ENCODE data around the gene C16orf96. TPM values are rescaled to one million over a fixed set of nuclear protein-coding genes. Genes with fewer than 3 reads are reported as not detected.

Gene C16orf96
- total RNA-seq, 1 experiment from 2014 or later, result 1.4 TPM

DNA sequence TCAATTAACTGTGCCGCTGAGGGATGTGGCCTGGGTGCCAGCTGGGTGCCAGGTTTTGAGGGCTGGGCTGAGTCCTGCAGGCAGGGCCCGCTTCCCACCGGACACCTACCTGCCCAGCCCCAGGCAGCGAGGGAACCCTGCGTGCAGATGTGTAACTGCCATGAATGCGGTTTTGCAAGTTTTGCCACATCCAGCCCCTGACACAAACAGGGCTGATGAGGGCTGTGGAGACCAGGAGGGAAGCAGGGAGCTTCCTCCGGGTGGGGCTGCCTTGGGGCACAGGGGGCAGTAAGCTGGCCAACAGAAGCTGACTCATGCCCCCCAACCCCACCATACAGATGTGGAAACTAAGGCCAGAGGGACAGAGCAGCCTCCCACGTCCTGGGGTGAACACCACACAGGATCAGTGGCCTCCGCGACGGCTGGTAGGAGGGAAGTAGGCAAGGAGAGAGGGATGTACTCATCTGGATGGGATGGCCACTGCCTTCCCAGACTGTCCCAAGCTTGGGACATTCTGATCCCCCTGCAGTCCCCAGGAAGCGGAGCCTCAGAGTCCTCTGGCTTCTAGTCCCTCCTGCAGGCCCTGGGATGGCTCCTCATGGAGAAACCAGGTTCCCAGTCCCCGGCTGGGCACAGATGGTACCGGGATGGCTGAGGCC is 57.0 kb downstream of the C16orf96 start:
- H3K9me3 ChIP-seq (ENCODE audit: control insufficient read depth, low read depth, low read length), result no peaks in the 10 kb centered on the region
- DNase-seq, result peak; percentile 46
- peaks cover 20% of the 10 kb centered on the region; the same call in 1 of the 2 replicates for H3K79me2 ChIP-seq (ENCODE audit: insufficient read depth, low read length)
- H2BK12ac ChIP-seq (ENCODE audit: insufficient read length, low read depth, low read length), result no peak overlapping the region
- peak overlapping the region; percentile 75 for H3K9ac ChIP-seq (ENCODE audit: extremely low read depth, insufficient read length, low read length)
- Mint-ChIP-seq H3K27me3 (ENCODE audit: low read depth) (peaks cover 1% of the 10 kb centered on the region; the same call in 1 of the 2 replicates), H3K36me3 (ENCODE audit: insufficient read depth in 1 of 3, low read depth in 3 of 3) (peaks cover 0 to 9% (median 6%) of the 10 kb centered on the region in 3 experiments; a peak in 4 of 7 replicates), H3K9me3 (no peaks in the 10 kb centered on the region), H3K4me3 (peak overlapping the region; percentile 80 to 84), H3K27ac (peak overlapping the region; percentile 23 to 63 (median 52); a peak in 3 of 7 replicates), H3K4me1 (peaks cover 23 to 35% of the 10 kb centered on the region in 2 experiments)
- H3K14ac ChIP-seq (ENCODE audit: insufficient read depth, low read length), result no peak overlapping the region
- no peak overlapping the region for H2AFZ ChIP-seq (ENCODE audit: low read length)
- no peak overlapping the region for H3T11ph ChIP-seq (ENCODE audit: low read length)
- H3K79me1 ChIP-seq (ENCODE audit: insufficient read depth, low read depth, low read length, poor library complexity, severe bottlenecking), result peaks cover 7% of the 10 kb centered on the region
- no peaks in the 10 kb centered on the region for H3K27me3 ChIP-seq (ENCODE audit: insufficient read depth, low read length)
- H3K23ac ChIP-seq (ENCODE audit: insufficient read length, low read depth, low read length), result no peak overlapping the region
- TF ChIP-seq, protein P1, sequence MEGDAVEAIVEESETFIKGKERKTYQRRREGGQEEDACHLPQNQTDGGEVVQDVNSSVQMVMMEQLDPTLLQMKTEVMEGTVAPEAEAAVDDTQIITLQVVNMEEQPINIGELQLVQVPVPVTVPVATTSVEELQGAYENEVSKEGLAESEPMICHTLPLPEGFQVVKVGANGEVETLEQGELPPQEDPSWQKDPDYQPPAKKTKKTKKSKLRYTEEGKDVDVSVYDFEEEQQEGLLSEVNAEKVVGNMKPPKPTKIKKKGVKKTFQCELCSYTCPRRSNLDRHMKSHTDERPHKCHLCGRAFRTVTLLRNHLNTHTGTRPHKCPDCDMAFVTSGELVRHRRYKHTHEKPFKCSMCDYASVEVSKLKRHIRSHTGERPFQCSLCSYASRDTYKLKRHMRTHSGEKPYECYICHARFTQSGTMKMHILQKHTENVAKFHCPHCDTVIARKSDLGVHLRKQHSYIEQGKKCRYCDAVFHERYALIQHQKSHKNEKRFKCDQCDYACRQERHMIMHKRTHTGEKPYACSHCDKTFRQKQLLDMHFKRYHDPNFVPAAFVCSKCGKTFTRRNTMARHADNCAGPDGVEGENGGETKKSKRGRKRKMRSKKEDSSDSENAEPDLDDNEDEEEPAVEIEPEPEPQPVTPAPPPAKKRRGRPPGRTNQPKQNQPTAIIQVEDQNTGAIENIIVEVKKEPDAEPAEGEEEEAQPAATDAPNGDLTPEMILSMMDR (conservative IDR thresholded peaks at IDR 0.05), result no peak
- H3K4me1 ChIP-seq (ENCODE audit: insufficient read depth, low read length), result no peaks in the 10 kb centered on the region
- H2BK5ac ChIP-seq (ENCODE audit: insufficient read length, low read length), result no peak overlapping the region
- no peak overlapping the region for H4K5ac ChIP-seq (ENCODE audit: insufficient read length, low read depth, low read length)
- H3K56ac ChIP-seq (ENCODE audit: insufficient read length, low read depth, low read length), result no peak overlapping the region
- H2BK120ac ChIP-seq (ENCODE audit: low read depth, low read length, poor library complexity, severe bottlenecking), result no peak overlapping the region
- WGBS (ENCODE audit: extremely low coverage, insufficient read length, low lambda C conversion rate), result no CpG with 5 or more reads among the region's 14 CpGs
- no peak overlapping the region for H4K8ac ChIP-seq (replicated peaks; ENCODE audit: insufficient read length, low read depth, low read length)
- no peaks in the 10 kb centered on the region for H4K20me1 ChIP-seq (ENCODE audit: control insufficient read depth, insufficient read depth, insufficient read length)
- no peak overlapping the region for H3K18ac ChIP-seq (ENCODE audit: insufficient read length, low read depth, low read length)
- no peak overlapping the region for H3K27ac ChIP-seq (ENCODE audit: insufficient read length, low read depth, low read length)
- H4K91ac ChIP-seq (ENCODE audit: insufficient read length, low read depth, low read length), result no peak overlapping the region
- H3K4me2 ChIP-seq (ENCODE audit: insufficient read depth, insufficient read length, low read length), result peak overlapping the region; percentile 89
- no peak overlapping the region for H2AK5ac ChIP-seq (ENCODE audit: insufficient read length, low read length)
- no peak overlapping the region for H3K4ac ChIP-seq (ENCODE audit: low read depth, low read length)
- H3K23me2 ChIP-seq (ENCODE audit: insufficient read length, low read depth, low read length, poor library complexity, severe bottlenecking), result peaks cover 12% of the 10 kb centered on the region
- no peak overlapping the region for H2BK15ac ChIP-seq (ENCODE audit: low read depth, low read length)
- no peak overlapping the region for H2BK20ac ChIP-seq (ENCODE audit: low read depth, low read length, poor library complexity, severe bottlenecking)
